ENCODE results near the gene TMEM175. TPM values are rescaled to one million over a fixed set of nuclear protein-coding genes. Genes with fewer than 3 reads are reported as not detected.
A peak's percentile ranks its signal among the peaks of the same experiment; 100 is the strongest.
"Not testable (repeated sequence)": the region's sequence is repeated elsewhere in the genome, so short reads cannot be mapped to it uniquely, and the experiment has no call there.

Gene TMEM175
- total RNA-seq, 1 experiment from 2014 or later = 15.0 TPM

- H3K4me3 ChIP-seq = no peak overlapping the region
- no peaks in the 10 kb centered on the region for H3K27me3 ChIP-seq
- DNase-seq = no peak
- no peaks in the 10 kb centered on the region for H3K36me3 ChIP-seq
- no peaks in the 10 kb centered on the region for H3K9me3 ChIP-seq
These were observed 36.5 kb downstream of the TMEM175 start for GRCh38 chr4:968621-969394.

- no peak overlapping the region for H3K4me3 ChIP-seq
- H3K36me3 ChIP-seq = no peaks in the 10 kb centered on the region
- no peak for DNase-seq
- no peaks in the 10 kb centered on the region for H3K27me3 ChIP-seq
- H3K9me3 ChIP-seq = no peaks in the 10 kb centered on the region
These were observed 37.9 kb downstream of the TMEM175 start for GRCh38 chr4:970046-970745.

- no peaks in the 10 kb centered on the region for H3K27me3 ChIP-seq
- no peak overlapping the region for H3K4me3 ChIP-seq
- no peak for DNase-seq
- H3K36me3 ChIP-seq = no peaks in the 10 kb centered on the region
- H3K9me3 ChIP-seq = no peaks in the 10 kb centered on the region
These were observed 38.7 kb downstream of the TMEM175 start for GRCh38 chr4:970854-971520.

- Histone ChIP-seq H3K4me3 (no peak overlapping the region; the same call in 1 of the 2 replicates), H3K36me3 (no peaks in the 10 kb centered on the region), H3K27me3 (no peaks in the 10 kb centered on the region), H3K9me3 (no peaks in the 10 kb centered on the region)
- no peak for DNase-seq
These were observed 39.6 kb downstream of the TMEM175 start for GRCh38 chr4:971666-972500.

- Histone ChIP-seq H3K4me3 (peak overlapping the region; percentile 57), H3K36me3 (no peaks in the 10 kb centered on the region), H3K9me3 (no peaks in the 10 kb centered on the region), H3K27me3 (no peaks in the 10 kb centered on the region)
- peak; percentile 30 for DNase-seq
These were observed 40.6 kb downstream of the TMEM175 start for GRCh38 chr4:972651-973424.

GRCh38 chr4:973431-974397, 41.5 kb downstream of the TMEM175 start, which contains the start of gene DGKQ:
Gene DGKQ, minus strand, starts transcription at chr4:973569. Its CDS starts 87 bp downstream, at chr4:973482.
- Histone ChIP-seq H3K4me3 (peak within 1 kb of the TSS; percentile 57), H3K27me3 (no peaks in the 10 kb centered on the region), H3K36me3 (no peaks in the 10 kb centered on the region), H3K9me3 (no peaks in the 10 kb centered on the region)
- DNase-seq = peak; percentile 50

- no peaks in the 10 kb centered on the region for H3K9me3 ChIP-seq
- no peak for DNase-seq
- H3K36me3 ChIP-seq = no peaks in the 10 kb centered on the region
- H3K4me3 ChIP-seq = no peak overlapping the region
- H3K27me3 ChIP-seq = no peaks in the 10 kb centered on the region
These were observed 42.4 kb downstream of the TMEM175 start for GRCh38 chr4:974668-975067.

- not testable (repeated sequence) for H3K27me3 ChIP-seq, H3K4me3 ChIP-seq, H3K36me3 ChIP-seq, H3K9me3 ChIP-seq, DNase-seq
These were observed 43.8 kb downstream of the TMEM175 start for GRCh38 chr4:976016-976415.

GRCh38 chr4:978957-979701, 46.9 kb downstream of the TMEM175 start:
- DNase-seq = no peak
- H3K27me3 ChIP-seq = no peaks in the 10 kb centered on the region
- no peak overlapping the region for H3K4me3 ChIP-seq
- no peaks in the 10 kb centered on the region for H3K9me3 ChIP-seq
- no peaks in the 10 kb centered on the region for H3K36me3 ChIP-seq

- H3K27me3 ChIP-seq = no peaks in the 10 kb centered on the region
- no peak for DNase-seq
- H3K9me3 ChIP-seq = no peaks in the 10 kb centered on the region
- no peaks in the 10 kb centered on the region for H3K36me3 ChIP-seq
- H3K4me3 ChIP-seq = no peak overlapping the region
These were observed 50.0 kb downstream of the TMEM175 start for GRCh38 chr4:982291-982690.

GRCh38 chr4:982814-983213, 50.6 kb downstream of the TMEM175 start:
- H3K27me3 ChIP-seq = no peaks in the 10 kb centered on the region
- H3K9me3 ChIP-seq = no peaks in the 10 kb centered on the region
- no peak for DNase-seq
- no peaks in the 10 kb centered on the region for H3K36me3 ChIP-seq
- H3K4me3 ChIP-seq = no peak overlapping the region

GRCh38 chr4:984336-985054, 52.2 kb downstream of the TMEM175 start:
- Histone ChIP-seq H3K27me3 (no peaks in the 10 kb centered on the region), H3K9me3 (no peaks in the 10 kb centered on the region), H3K36me3 (no peaks in the 10 kb centered on the region), H3K4me3 (no peak overlapping the region)
- DNase-seq = no peak

GRCh38 chr4:985123-985830, 53.0 kb downstream of the TMEM175 start:
- Histone ChIP-seq H3K4me3 (no peak overlapping the region), H3K9me3 (no peaks in the 10 kb centered on the region), H3K27me3 (no peaks in the 10 kb centered on the region), H3K36me3 (no peaks in the 10 kb centered on the region)
- no peak for DNase-seq

Measured in MG63 (cell line).